LNCaP clone FGC (cell line): ENCODE measurements around the gene BNC2.

Experiments used
- DNase-seq: peaks from one replicate; pipeline ENCODE4 v3.0.0-alpha.2; 2011; ENCODE audit warnings: low read depth
- H3K4me3 ChIP-seq: 2 replicates; pipeline ENCODE4 v1.5.1; 2011; ENCODE audit warnings: mild to moderate bottlenecking, low read depth, low read length, control low read depth
- CTCF ChIP-seq: IDR thresholded peaks from 2 replicates; pipeline ENCODE4 v1.5.1; 2012; ENCODE audit warnings: mild to moderate bottlenecking; ENCODE audit not compliant: control insufficient read depth, insufficient read depth; ENCODE audit errors: extremely low read depth

The BNC2 gene

GRCh38 chr9:16363073-16363781, 507.2 kb downstream of the BNC2 start:
- no peak for DNase-seq
- no peak for TF ChIP-seq CTCF

GRCh38 chr9:16361939-16362338, 508.5 kb downstream of the BNC2 start:
- no peak overlapping the region for H3K4me3 ChIP-seq
- no peak for TF ChIP-seq CTCF
- no peak for DNase-seq

More at GRCh38 chr9:16363073-16363781, 507.2 kb downstream of the BNC2 start:
- no peak overlapping the region for H3K4me3 ChIP-seq

GRCh38 chr9:16361118-16361517, 509.4 kb downstream of the BNC2 start:
- no peak for TF ChIP-seq CTCF

GRCh38 chr9:16360247-16360646, 510.2 kb downstream of the BNC2 start:
- TF ChIP-seq CTCF, result no peak
- DNase-seq, result no peak
- no peak overlapping the region for H3K4me3 ChIP-seq

More at GRCh38 chr9:16361118-16361517, 509.4 kb downstream of the BNC2 start:
- H3K4me3 ChIP-seq, result no peak overlapping the region
- no peak for DNase-seq
